ENCODE measurements around the gene EML1.

The EML1 gene

GRCh38 chr14:99820702-99821331, 27.6 kb downstream of the EML1 start:
- Mint-ChIP-seq H3K27me3 (peaks cover 7% of the 10 kb centered on the region), H3K27ac (no peak overlapping the region), H3K4me1 (peaks cover 21% of the 10 kb centered on the region), H3K36me3 (no peaks in the 10 kb centered on the region), H3K4me3 (no peak overlapping the region), H3K9me3 (no peaks in the 10 kb centered on the region)

GRCh38 chr14:99821519-99822508, 28.6 kb downstream of the EML1 start:
- Mint-ChIP-seq H3K27ac (no peak overlapping the region), H3K36me3 (no peaks in the 10 kb centered on the region), H3K27me3 (peaks cover 7% of the 10 kb centered on the region), H3K4me1 (peaks cover 21% of the 10 kb centered on the region), H3K9me3 (no peaks in the 10 kb centered on the region), H3K4me3 (no peak overlapping the region)

- H3K27ac Mint-ChIP-seq: no peak overlapping the region
- no peaks in the 10 kb centered on the region for H3K36me3 Mint-ChIP-seq
- H3K27me3 Mint-ChIP-seq: peaks cover 7% of the 10 kb centered on the region
- H3K4me1 Mint-ChIP-seq: peaks cover 21% of the 10 kb centered on the region
- no peak overlapping the region for H3K4me3 Mint-ChIP-seq
- H3K9me3 Mint-ChIP-seq: no peaks in the 10 kb centered on the region
Measured at GRCh38 chr14:99822800-99823455, 29.7 kb downstream of the EML1 start.

DNA sequence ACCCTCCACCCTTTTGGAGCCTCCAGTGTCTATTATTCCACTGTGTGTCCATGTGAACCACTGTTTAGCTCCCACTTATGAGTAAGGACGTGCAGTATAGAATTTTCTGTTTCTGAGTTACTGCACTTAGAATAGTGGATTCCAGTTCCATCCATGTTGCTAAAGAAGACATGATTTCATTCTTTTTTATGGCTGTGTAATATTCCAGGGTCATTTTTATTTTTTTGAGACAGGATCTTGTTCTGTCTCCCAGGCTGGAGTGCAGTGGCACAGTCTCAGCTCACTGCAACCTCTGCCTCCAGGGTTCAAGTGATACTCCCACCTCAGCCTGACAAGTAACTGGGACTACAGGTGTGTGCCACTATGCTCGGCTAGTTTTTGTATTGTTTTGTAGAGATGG, 31.6 kb downstream of the EML1 start:
- H3K27ac Mint-ChIP-seq: no peak overlapping the region
- no peaks in the 10 kb centered on the region for H3K36me3 Mint-ChIP-seq
- no peaks in the 10 kb centered on the region for H3K9me3 Mint-ChIP-seq
- H3K27me3 Mint-ChIP-seq: peaks cover 7% of the 10 kb centered on the region
- no peak overlapping the region for H3K4me3 Mint-ChIP-seq
- peaks cover 16% of the 10 kb centered on the region for H3K4me1 Mint-ChIP-seq

DNA sequence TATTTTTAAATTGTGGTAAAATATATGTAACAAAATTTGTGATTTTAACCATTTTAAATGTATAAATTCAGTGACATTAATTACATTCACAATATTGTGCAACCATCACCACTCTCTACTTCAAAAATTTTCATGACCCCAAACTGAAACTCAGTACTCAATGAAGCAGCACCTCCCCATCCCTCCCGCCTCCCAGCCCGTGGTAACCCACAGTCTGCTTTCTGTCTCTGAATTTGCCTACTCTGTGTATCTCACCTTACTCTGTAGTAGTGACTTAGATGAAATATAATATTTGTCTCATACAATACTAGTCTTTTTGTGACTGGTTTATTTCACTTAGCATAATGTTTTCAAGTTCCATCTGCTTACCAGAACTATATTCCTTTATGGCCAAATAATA, 36.2 kb downstream of the EML1 start:
- Mint-ChIP-seq H3K27me3 (peaks cover 8% of the 10 kb centered on the region), H3K4me3 (no peak overlapping the region), H3K9me3 (no peaks in the 10 kb centered on the region), H3K36me3 (no peaks in the 10 kb centered on the region), H3K27ac (no peak overlapping the region), H3K4me1 (no peaks in the 10 kb centered on the region)

- Mint-ChIP-seq H3K27me3 (peaks cover 15% of the 10 kb centered on the region), H3K36me3 (no peaks in the 10 kb centered on the region), H3K4me3 (no peak overlapping the region), H3K27ac (no peak overlapping the region), H3K9me3 (no peaks in the 10 kb centered on the region), H3K4me1 (no peaks in the 10 kb centered on the region)
Measured at GRCh38 chr14:99831303-99831702, 38.1 kb downstream of the EML1 start.

GRCh38 chr14:99831903-99832685, 38.9 kb downstream of the EML1 start:
- H3K27ac Mint-ChIP-seq: no peak overlapping the region
- H3K27me3 Mint-ChIP-seq: peaks cover 20% of the 10 kb centered on the region
- no peaks in the 10 kb centered on the region for H3K36me3 Mint-ChIP-seq
- H3K9me3 Mint-ChIP-seq: no peaks in the 10 kb centered on the region
- H3K4me3 Mint-ChIP-seq: no peak overlapping the region
- H3K4me1 Mint-ChIP-seq: no peaks in the 10 kb centered on the region

DNA sequence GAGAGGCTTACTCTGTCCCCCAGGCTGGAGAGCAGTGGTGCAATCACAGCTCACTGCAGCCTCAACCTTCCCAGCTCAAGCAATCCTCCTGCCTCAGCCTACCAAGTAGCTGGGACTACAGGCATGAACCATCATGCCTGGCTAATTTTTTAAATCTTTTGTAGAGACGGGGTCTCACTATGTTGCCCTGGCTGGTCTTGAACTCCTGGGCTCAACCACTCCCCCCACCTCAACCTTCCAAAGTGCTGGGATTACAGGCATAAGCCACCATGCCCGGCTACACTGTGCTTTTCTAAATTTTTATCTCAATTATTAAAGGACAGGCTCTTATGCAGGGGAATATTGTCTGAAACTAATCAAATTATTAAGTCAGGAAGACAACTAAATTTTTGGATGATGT, 44.6 kb downstream of the EML1 start:
- H3K4me1 Mint-ChIP-seq: no peaks in the 10 kb centered on the region
- no peaks in the 10 kb centered on the region for H3K9me3 Mint-ChIP-seq
- H3K36me3 Mint-ChIP-seq: peaks cover 2% of the 10 kb centered on the region
- H3K27ac Mint-ChIP-seq: no peak overlapping the region
- peaks cover 38% of the 10 kb centered on the region for H3K27me3 Mint-ChIP-seq
- no peak overlapping the region for H3K4me3 Mint-ChIP-seq

GRCh38 chr14:99838639-99839134, 45.5 kb downstream of the EML1 start:
- Mint-ChIP-seq H3K4me1 (no peaks in the 10 kb centered on the region), H3K27ac (peak overlapping the region; percentile 43), H3K27me3 (peaks cover 38% of the 10 kb centered on the region), H3K9me3 (no peaks in the 10 kb centered on the region), H3K36me3 (peaks cover 2% of the 10 kb centered on the region), H3K4me3 (no peak overlapping the region)

DNA sequence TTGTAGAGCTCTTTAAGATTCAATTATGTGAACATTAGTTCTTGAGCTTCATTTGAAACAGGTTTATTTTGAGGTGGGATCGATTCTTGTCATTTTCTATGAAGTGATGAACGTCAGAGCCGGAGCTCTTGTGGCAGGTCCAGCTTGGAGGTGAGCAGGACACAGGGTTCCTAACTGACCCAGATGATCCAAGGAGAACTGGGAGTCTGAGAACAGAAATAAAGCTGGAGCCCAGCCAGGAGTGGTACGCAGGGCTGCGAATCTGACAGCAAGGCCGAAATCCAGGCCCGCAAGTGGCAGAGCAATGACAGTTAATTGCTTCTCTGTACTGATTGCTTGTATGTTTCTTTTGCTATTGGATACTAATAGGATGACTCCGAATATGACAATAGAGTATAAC, 46.5 kb downstream of the EML1 start:
- Mint-ChIP-seq H3K9me3 (no peaks in the 10 kb centered on the region), H3K4me3 (no peak overlapping the region), H3K4me1 (no peaks in the 10 kb centered on the region), H3K27me3 (peaks cover 41% of the 10 kb centered on the region), H3K27ac (no peak overlapping the region), H3K36me3 (peaks cover 2% of the 10 kb centered on the region)

GRCh38 chr14:99840265-99840664, 47.1 kb downstream of the EML1 start:
- H3K9me3 Mint-ChIP-seq: no peaks in the 10 kb centered on the region
- no peak overlapping the region for H3K4me3 Mint-ChIP-seq
- H3K36me3 Mint-ChIP-seq: peaks cover 2% of the 10 kb centered on the region
- H3K27me3 Mint-ChIP-seq: peaks cover 42% of the 10 kb centered on the region
- no peaks in the 10 kb centered on the region for H3K4me1 Mint-ChIP-seq
- no peak overlapping the region for H3K27ac Mint-ChIP-seq

- Mint-ChIP-seq H3K4me1 (no peaks in the 10 kb centered on the region), H3K27ac (no peak overlapping the region), H3K27me3 (peaks cover 37% of the 10 kb centered on the region), H3K36me3 (peaks cover 2% of the 10 kb centered on the region), H3K9me3 (no peaks in the 10 kb centered on the region), H3K4me3 (no peak overlapping the region)
Measured at GRCh38 chr14:99840774-99841305, 47.6 kb downstream of the EML1 start.

DNA sequence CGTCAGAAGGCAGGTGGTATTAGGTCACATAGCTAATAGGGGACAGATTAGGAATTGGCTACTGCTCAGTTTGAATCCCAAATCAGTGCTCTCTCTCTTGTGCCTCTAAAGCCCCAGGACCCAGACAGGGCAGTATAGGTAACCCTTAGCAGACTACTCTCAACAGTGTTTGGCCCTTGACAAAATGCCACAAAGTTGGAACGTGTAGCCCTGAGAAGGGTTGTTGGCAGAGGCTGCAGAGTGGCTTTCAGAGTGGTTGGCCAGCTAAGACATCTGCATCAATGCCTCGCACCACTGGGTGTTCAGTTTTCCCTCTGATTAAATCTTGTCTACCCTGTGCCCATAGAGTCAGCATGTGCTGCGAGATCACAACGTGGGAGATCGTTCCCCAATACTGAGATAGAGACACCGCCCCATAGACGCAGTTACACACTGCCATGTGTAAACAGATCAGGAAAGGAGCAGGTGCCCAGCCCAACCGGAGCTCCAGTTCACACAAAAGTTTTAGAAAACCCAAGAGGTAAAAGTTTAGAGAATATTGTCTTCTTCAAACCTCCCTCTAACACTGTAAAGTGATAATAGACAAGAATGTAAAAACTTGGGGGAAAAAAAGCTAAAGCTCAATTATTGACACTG, 48.3 kb downstream of the EML1 start:
- peaks cover 32% of the 10 kb centered on the region for H3K27me3 Mint-ChIP-seq
- H3K4me3 Mint-ChIP-seq: no peak overlapping the region
- H3K27ac Mint-ChIP-seq: no peak overlapping the region
- H3K4me1 Mint-ChIP-seq: no peaks in the 10 kb centered on the region
- H3K36me3 Mint-ChIP-seq: peaks cover 2% of the 10 kb centered on the region
- no peaks in the 10 kb centered on the region for H3K9me3 Mint-ChIP-seq

DNA sequence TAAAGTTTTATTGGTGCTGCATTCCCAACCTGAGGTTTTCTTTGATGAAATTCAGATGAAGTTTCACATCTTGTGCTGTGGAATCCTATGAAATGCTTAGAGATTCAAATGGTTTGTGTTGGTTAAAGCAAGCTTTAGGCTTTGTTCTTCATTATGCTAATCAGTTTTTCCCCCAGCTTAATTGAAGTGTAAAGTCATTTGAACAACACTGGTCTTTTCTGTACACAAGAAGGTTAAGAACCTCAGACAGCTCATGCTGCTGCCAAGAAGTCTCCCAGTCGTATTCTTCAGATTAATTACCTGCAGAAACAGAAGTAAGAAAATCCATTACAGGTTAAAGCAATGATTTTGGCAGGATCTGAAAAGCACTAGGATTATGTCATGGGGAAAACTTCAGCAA, 48.9 kb downstream of the EML1 start:
- Mint-ChIP-seq H3K27ac (no peak overlapping the region), H3K9me3 (peaks cover 4% of the 10 kb centered on the region), H3K27me3 (peaks cover 30% of the 10 kb centered on the region), H3K4me3 (no peak overlapping the region), H3K4me1 (no peaks in the 10 kb centered on the region), H3K36me3 (peaks cover 4% of the 10 kb centered on the region)
